Caco-2 (cell line): ENCODE data around the gene PDE7B. TPM values are rescaled to one million over a fixed set of nuclear protein-coding genes. Genes with fewer than 3 reads are reported as not detected.

Experiments
- BruUV-seq: library from RNA; stranded (reverse); fragments of 400-500 nt; replicated peaks from 2 replicates; lab custom pipeline; 2021; lab: Mats Ljungman, UMichigan
- CTCF ChIA-PET: fragments of 300-600 bp; sonication (Branson Sonifier 250); formaldehyde crosslinking; loops from one replicate; lab custom pipeline; 2022; ENCODE audit warnings: antibody characterized with exemption; lab: Charles Lee
- POLR2A ChIA-PET: fragments of 300-600 bp; sonication (Branson Sonifier 250); formaldehyde crosslinking; loops from one replicate; lab custom pipeline; 2022; ENCODE audit warnings: antibody characterized with exemption; lab: Charles Lee
- DNase-seq, 2 experiments: peaks; one replicate each; pipeline versions ENCODE4 v3.0.0 to v3.0.0-alpha.2; 2020 to 2022
- H3K27me3 ChIP-seq: replicated peaks from 2 replicates; pipeline ENCODE4 v1.6.0; 2011; ENCODE audit warnings: low read length; ENCODE audit not compliant: control insufficient read depth, insufficient read depth
- H3K36me3 ChIP-seq: 2 replicates; pipeline ENCODE4 v1.5.1; 2011; ENCODE audit warnings: low read length; ENCODE audit not compliant: control insufficient read depth, insufficient read depth
- H3K4me1 ChIP-seq: fragments of 250-450 bp; sonication (Bioruptor Pico); 2 replicates; pipeline ENCODE4 v1.5.1; 2020; ENCODE audit warnings: mild to moderate bottlenecking
- H3K4me3 ChIP-seq: 2 replicates; pipeline ENCODE4 v1.5.1; 2011; ENCODE audit warnings: low read depth, mild to moderate bottlenecking, control low read depth, low read length
- H3K9me3 ChIP-seq: fragments of 250-450 bp; sonication (Bioruptor Pico); 2 replicates; pipeline ENCODE4 v1.5.1; 2020; ENCODE audit warnings: mild to moderate bottlenecking, moderate library complexity
- H3K27ac Mint-ChIP-seq: one replicate; pipeline ENCODE4 v1.8.0; 2022; ENCODE audit warnings: mixed read lengths; ENCODE audit not compliant: unreplicated experiment
- H3K27me3 Mint-ChIP-seq: one replicate; pipeline ENCODE4 v1.8.0; 2022; ENCODE audit warnings: mixed read lengths; ENCODE audit not compliant: insufficient read depth, unreplicated experiment
- H3K36me3 Mint-ChIP-seq: one replicate; pipeline ENCODE4 v1.8.0; 2022; ENCODE audit warnings: mild to moderate bottlenecking, mixed read lengths; ENCODE audit not compliant: insufficient read depth, unreplicated experiment
- H3K4me1 Mint-ChIP-seq: one replicate; pipeline ENCODE4 v1.8.0; 2022; ENCODE audit warnings: low read depth, mixed read lengths; ENCODE audit not compliant: unreplicated experiment
- H3K4me3 Mint-ChIP-seq: one replicate; pipeline ENCODE4 v1.8.0; 2022; ENCODE audit warnings: mild to moderate bottlenecking, moderate library complexity, mixed read lengths; ENCODE audit not compliant: unreplicated experiment
- H3K9me3 Mint-ChIP-seq: one replicate; pipeline ENCODE4 v1.8.0; 2022; ENCODE audit warnings: mixed read lengths; ENCODE audit not compliant: unreplicated experiment
- intact Hi-C: fragments of 100-400 bp; cut with micrococcal nuclease; formaldehyde crosslinking; loops from one replicate; pipeline ENCODE4 v1.10.0; 2022; ENCODE audit not compliant: unreplicated experiment
- total RNA-seq: library from RNA; stranded (reverse); gene quantifications from 2 replicates; pipeline ENCODE4 v1.2.3, GENCODE V29; 2022
- TF ChIP-seq, protein P1 (sequence below), 2 experiments: fragments of 200-600 bp in 1 of 2; IDR thresholded peaks; 1 replicate in 1 of 2; 2 replicates in 1 of 2; pipeline versions ENCODE4 v1.5.1 to v1.8.0; 2011 to 2022; ENCODE audit warnings: antibody characterized with exemption in 1 of 2, control low read depth in 1 of 2, inconsistent platforms in 1 of 2, low read depth in 1 of 2, low read length in 1 of 2, mild to moderate bottlenecking in 1 of 2, moderate library complexity in 1 of 2; ENCODE audit not compliant: insufficient read depth in 1 of 2, severe bottlenecking in 1 of 2, unreplicated experiment in 1 of 2

The PDE7B gene
- total RNA-seq, 1 experiment from 2014 or later = not detected

DNA sequence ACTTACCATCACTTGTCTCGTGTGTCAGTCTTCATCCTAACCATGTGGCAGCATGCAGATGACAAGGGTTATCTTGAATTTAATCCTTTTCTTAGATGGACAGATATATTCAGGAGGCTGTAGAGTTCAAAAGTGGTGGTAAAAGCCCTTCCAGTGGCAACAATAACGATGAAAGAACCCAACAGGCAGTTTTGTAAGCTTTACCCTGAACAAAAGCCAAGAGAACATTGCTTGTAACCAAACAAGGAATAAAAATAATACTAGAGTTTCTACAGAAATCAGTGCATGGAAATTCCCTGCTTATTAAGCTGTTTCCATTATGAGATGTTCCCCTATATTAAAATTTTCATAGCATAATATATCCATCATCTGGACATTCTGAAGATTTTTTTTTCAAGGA is 69.7 kb downstream of the PDE7B start:
- ChIA-PET CTCF (no interaction called here), POLR2A (no interaction called here)
- Histone ChIP-seq H3K4me3 (no peak overlapping the region), H3K27me3 (no peaks in the 10 kb centered on the region), H3K9me3 (no peaks in the 10 kb centered on the region), H3K36me3 (no peaks in the 10 kb centered on the region), H3K4me1 (no peaks in the 10 kb centered on the region)
- H3K4me1 Mint-ChIP-seq = no peaks in the 10 kb centered on the region
- no peak overlapping the region for H3K27ac Mint-ChIP-seq
- no peak overlapping the region for H3K4me3 Mint-ChIP-seq
- H3K36me3 Mint-ChIP-seq = no peaks in the 10 kb centered on the region
- H3K9me3 Mint-ChIP-seq = no peaks in the 10 kb centered on the region
- no TSS peak for BruUV-seq
- no peak for DNase-seq
- TF ChIP-seq, protein P1, sequence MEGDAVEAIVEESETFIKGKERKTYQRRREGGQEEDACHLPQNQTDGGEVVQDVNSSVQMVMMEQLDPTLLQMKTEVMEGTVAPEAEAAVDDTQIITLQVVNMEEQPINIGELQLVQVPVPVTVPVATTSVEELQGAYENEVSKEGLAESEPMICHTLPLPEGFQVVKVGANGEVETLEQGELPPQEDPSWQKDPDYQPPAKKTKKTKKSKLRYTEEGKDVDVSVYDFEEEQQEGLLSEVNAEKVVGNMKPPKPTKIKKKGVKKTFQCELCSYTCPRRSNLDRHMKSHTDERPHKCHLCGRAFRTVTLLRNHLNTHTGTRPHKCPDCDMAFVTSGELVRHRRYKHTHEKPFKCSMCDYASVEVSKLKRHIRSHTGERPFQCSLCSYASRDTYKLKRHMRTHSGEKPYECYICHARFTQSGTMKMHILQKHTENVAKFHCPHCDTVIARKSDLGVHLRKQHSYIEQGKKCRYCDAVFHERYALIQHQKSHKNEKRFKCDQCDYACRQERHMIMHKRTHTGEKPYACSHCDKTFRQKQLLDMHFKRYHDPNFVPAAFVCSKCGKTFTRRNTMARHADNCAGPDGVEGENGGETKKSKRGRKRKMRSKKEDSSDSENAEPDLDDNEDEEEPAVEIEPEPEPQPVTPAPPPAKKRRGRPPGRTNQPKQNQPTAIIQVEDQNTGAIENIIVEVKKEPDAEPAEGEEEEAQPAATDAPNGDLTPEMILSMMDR (IDR thresholded peaks at IDR 0.05; ENCODE audit: insufficient read depth in 1 of 2, low read depth in 1 of 2, low read length in 1 of 2, severe bottlenecking in 1 of 2, unreplicated experiment in 1 of 2) = no peak
- H3K27me3 Mint-ChIP-seq = peaks cover 3% of the 10 kb centered on the region
- intact Hi-C loops = no loop called here

DNA sequence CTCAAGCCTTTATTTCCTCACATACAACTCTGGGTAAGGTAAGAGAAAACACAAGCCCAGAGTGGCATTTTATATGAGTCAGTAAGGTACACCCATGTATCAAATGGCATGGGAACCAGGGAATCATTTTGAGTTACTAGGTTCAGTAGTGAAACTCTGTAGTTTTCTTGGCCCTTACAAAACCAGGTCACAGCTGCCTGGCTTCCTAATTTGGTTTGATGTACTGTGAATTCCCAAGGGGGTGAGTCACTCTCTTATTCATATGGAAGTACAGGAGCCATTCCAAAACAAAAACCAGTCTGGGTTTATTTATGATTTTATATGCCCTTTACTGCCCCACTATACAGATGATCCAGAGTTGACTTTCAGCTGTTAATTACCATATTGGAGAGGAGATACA is 70.7 kb downstream of the PDE7B start:
- ChIA-PET CTCF (no interaction called here), POLR2A (no interaction called here)
- H3K4me3 ChIP-seq = no peak overlapping the region
- Mint-ChIP-seq H3K4me1 (no peaks in the 10 kb centered on the region), H3K9me3 (no peaks in the 10 kb centered on the region), H3K36me3 (no peaks in the 10 kb centered on the region), H3K27me3 (peaks cover 3% of the 10 kb centered on the region), H3K4me3 (no peak overlapping the region), H3K27ac (no peak overlapping the region)
- no peaks in the 10 kb centered on the region for H3K27me3 ChIP-seq
- TF ChIP-seq, protein P1 (IDR thresholded peaks at IDR 0.05; ENCODE audit: insufficient read depth in 1 of 2, low read depth in 1 of 2, low read length in 1 of 2, severe bottlenecking in 1 of 2, unreplicated experiment in 1 of 2) = no peak
- no peaks in the 10 kb centered on the region for H3K4me1 ChIP-seq
- H3K9me3 ChIP-seq = no peaks in the 10 kb centered on the region
- no peak for DNase-seq
- intact Hi-C loops = no loop called here
- no TSS peak for BruUV-seq
- H3K36me3 ChIP-seq = no peaks in the 10 kb centered on the region

DNA sequence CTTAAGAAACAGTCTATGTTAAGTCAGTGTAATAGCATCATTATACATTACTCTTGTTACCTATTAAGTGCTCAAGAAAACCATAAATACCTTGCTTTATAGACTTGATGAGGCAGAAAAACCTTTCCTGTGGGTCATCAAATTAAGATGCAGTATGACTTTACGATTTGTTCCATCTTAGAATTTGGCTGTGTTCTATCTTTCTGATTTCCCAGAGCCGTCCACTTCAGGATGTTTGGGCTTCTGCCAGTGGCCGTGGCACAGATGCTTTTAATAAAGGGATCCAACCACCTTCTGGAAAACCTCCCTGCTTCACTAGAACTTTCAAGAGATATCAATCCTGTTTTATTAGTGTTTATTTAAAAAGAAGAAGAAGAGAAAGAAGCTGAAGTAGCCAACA is 71.2 kb downstream of the PDE7B start:
- Histone ChIP-seq H3K27me3 (no peaks in the 10 kb centered on the region), H3K36me3 (no peaks in the 10 kb centered on the region), H3K4me1 (no peaks in the 10 kb centered on the region), H3K9me3 (no peaks in the 10 kb centered on the region), H3K4me3 (no peak overlapping the region)
- intact Hi-C loops = no loop called here
- no peaks in the 10 kb centered on the region for H3K4me1 Mint-ChIP-seq
- no TSS peak for BruUV-seq
- TF ChIP-seq, protein P1 (IDR thresholded peaks at IDR 0.05; ENCODE audit: insufficient read depth in 1 of 2, low read depth in 1 of 2, low read length in 1 of 2, severe bottlenecking in 1 of 2, unreplicated experiment in 1 of 2) = no peak
- no peak overlapping the region for H3K27ac Mint-ChIP-seq
- CTCF ChIA-PET = no interaction called here
- no peaks in the 10 kb centered on the region for H3K36me3 Mint-ChIP-seq
- DNase-seq = no peak
- H3K9me3 Mint-ChIP-seq = no peaks in the 10 kb centered on the region
- peaks cover 3% of the 10 kb centered on the region for H3K27me3 Mint-ChIP-seq
- H3K4me3 Mint-ChIP-seq = no peak overlapping the region
- POLR2A ChIA-PET = no interaction called here
